Left renal cortex interstitium (tissue), 4 donors: ENCODE measurements around the gene LIN9. TPM values are rescaled to one million over a fixed set of nuclear protein-coding genes. Genes with fewer than 3 reads are reported as not detected.

Experiments used
- DNase-seq, 4 donors: peaks; one replicate each; pipeline ENCODE4 v3.0.0-alpha.2; 2013; ENCODE audit warnings: low read depth in 4 of 4, low spot score in 2 of 4, missing footprints in 1 of 4
- polyA plus RNA-seq, 4 donors: library from polyadenylated mRNA; unstranded; fragments of 120-200 nt; gene quantifications; one replicate each; pipeline ENCODE4 v1.2.1, GENCODE V29; 2013; ENCODE audit not compliant: insufficient read length in 4 of 4

LIN9 gene
- polyA plus RNA-seq, 4 donors, result 9.8 to 11.5 (median 10.9) TPM

DNA sequence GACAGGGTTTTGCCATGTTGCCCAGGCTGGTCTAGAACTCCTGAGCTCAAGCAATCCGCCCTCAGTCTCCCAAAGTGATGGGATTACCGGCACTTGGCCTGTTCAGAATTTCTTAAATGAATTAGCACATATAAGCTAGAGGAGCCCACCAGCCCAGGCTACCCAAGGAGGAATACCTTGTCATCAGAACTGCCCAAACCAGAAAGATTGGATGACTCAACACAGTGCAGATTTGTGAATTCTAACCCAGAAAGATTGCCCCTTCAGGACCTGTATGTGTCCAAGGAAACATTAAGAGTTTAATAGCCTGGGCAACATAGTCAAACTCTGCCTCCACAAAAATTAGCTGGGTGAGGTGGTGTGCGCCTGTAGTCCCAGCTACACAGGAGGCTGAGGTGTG, 14.0 kb upstream of the LIN9 start:
- DNase-seq, result no peak

DNA sequence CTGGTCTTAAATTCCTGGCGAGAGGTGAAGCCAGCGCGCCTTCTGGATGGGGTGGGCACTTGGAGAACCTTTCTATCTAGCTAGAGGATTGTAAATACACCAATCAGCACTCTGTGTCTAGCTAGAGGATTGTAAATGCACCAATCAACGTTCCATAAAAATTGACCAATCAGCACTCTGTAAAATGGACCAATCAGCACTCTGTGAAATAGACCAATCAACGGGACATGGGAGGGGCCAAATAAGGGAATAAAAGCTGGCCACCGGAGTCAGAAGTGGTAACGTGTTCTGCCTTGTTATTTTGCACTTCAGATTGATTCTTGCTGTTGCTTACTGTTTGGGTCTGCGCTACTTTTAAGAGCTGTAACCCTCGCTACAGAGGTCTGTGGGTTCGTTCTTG, 12.0 kb upstream of the LIN9 start:
- DNase-seq, result no peak

DNA sequence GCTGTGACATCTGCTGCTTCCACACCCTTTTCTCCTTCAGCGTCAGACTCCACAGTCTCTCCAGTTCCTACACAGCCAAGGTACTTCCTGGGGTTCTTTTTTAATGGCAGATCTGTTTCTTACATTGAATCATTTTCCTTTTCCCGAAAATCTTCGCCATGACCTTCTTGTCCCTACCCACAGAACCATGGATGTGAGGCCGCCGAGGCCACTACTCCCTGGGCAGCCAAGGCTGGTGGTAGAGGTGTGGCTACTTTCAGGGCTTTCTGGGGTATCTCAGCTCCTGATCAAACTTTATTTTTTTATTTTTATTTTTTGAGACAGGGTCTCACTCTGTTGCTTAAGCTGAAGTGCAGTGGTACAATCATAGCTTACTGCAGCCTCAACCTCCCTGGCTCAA, 9.5 kb upstream of the LIN9 start:
- no peak for DNase-seq

DNA sequence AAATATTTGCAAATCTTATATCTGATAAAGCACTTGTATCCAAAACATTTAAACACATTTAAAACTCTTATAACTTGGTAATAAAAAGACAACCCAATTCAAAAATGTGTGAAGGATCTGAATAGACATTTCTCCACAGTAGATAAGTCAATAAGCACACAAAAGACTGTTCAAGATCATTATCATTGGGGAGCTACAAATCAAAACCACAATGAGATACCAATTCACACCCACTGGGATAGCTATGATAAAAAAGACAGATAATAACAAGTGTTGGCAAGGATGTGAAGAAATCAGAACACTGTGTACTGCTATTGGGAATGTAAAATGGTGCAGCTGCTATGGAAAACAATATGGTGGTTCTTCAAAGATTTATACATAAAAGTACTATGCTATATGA, 5.1 kb upstream of the LIN9 start:
- DNase-seq, result no peak

DNA sequence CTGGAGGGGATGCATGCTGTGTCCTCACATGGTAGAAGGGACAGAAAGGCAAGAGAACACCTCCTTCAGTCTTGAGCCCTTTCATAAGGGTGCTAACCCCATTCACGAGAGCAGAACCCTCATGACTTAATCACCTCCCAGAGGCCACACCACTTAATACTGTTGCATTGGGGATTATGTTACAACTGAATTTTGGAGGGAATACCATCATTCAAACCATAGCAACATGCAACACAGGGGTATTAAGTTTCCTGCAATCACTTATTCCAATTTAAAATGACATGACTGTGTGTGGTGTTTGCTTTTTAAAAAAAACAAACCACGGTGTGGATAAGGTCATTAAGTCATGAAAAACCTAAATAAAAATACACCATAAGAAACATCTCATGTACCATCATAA, 3.1 kb upstream of the LIN9 start:
- DNase-seq, result no peak

DNA sequence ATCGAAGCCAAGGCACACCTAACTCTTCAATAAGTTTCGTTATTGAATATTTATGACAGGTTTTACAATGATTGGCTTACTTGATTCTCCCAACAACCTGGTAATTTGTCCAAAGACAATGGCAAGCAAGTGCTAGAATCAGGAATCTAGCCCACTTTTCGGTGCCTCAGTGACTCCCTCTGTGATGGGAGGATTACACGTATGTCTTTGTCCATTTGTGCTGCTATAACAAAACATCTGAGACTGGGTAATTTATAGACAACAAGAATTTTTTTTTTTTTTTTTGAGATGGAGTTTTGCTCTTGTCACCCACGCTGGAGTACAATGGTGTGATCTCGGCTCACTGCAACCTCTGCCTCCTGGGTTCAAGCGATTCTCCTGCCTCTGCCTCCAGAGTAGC, 2.4 kb upstream of the LIN9 start:
- no peak for DNase-seq

DNA sequence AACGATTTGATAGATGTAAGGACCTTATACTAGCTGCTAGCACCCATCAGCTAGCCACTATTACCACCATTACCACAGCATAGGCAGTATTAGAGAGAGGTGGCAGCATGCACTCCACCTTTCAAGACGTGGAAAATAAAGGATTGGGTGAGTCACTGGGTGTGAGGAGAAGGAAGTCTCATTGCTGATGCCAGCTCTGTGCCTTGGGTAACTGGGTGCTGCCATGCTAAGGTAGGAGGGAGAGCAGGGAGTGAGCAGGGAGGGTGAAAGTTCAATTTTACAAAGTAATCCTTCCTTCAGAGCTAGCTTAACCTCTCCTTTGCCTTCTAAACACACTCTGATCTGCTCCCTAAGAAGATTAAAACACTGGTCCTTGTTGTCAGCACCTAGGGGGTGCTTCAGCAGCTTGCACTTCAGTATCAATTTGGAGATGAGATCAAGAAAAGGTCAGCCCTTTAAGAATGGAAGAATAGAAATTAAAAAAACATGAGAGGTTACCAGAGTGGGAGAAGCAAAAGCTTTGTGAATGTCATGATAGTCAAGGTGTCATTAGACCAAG, 1.8 kb upstream of the LIN9 start:
- DNase-seq, result no peak

DNA sequence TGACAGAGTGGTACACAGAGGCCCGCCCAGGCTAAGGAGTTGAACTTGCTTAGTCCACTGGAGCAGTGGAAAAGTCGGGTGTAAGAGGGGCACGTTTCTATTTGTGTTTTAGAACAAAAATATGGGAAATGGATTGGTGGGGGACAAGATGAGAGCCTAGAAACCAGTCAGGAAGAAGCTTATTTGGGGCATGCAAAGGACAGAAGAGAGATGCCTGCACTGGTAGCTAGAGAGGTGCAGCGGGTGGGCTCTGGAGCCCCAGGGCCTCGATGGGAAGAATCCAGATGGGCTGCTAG, 1.2 kb upstream of the LIN9 start:
- DNase-seq, result no peak

DNA sequence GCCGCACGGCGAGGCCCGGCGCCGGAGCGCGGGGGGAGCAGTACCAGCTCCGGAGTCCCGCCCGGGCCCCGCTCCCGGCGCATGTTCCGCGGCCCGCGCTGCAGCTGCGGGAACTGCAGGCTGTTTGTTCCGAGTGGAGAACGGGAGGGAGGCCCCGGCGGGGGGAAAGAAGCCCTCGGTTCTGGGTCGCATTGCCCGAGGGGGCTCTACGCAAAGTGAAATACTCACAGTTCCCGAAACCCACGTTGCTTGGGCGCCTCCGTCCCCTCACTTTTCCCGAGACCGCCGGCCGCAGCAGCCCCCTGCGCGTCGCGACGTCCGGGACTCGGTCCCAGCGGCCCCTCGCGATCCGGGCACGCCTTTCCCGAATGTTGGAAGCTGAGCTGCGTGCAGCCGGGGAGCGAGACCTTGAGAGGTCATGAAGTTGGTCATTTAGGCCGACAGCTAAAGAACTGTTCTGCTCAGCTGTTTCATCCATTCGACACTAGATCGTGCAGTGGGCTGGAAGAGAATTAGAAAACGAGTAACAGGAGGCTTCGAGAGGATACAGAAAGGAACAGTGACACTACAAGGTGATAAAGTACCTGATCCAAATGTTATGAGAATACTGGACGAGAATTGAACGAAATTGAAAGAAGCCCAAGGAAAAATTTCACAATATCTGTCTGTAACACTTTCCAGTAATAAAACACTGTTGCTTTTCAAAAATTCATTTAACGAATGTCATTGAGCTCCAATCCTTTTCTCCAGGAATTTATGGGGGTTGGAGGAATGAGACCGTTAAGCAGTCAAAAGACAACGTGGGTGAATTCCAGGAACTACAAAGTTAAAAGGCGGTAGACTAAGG, 657 bp upstream of the LIN9 start:
- DNase-seq, result peak in 2 of 4 donors; percentile 24 to 48

DNA sequence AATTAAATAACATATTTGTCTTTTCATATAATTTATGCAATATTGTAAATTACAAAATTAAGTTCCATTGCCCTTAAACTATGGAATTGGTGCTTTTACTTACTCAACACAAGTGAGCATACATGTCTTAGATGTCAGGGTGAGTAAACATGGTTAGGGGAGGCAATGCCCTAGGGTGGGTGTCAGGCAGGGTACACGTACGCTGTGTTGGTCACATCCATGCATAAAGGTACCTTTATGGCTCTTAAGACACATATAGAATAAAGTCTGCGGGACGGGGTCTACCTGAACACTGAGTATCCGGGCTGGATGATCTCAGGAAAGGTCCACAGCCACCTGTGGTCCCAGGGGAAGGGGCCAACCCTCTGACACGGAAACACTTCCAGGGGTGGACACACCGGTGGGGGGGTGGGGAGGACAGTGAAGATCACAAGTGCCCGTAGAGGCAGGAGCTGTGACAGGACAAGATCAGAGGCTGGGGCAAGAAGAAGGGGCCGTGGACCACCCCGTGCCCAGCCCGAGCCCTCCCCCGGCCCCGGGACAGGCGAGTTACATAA, 720 bp downstream of the LIN9 start:
- no peak for DNase-seq

DNA sequence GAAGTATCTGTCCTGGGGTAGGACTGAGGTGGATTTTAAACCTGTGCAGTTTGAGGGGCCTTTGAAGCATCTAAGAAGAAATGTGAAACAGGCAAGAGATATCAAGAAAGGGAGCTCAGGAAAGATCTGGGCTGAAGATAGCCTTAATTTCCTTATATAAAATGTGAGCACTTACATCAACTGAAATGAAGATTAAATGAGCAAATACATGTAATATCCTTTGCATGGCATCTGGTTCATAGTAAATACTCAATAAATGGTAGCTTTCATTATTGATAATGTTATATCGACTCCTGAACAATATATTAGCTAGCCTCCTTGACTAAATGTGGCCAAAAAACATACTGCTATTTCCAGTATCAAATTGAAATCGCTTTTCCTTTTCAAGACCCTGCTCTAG, 2.5 kb downstream of the LIN9 start:
- DNase-seq, result no peak

DNA sequence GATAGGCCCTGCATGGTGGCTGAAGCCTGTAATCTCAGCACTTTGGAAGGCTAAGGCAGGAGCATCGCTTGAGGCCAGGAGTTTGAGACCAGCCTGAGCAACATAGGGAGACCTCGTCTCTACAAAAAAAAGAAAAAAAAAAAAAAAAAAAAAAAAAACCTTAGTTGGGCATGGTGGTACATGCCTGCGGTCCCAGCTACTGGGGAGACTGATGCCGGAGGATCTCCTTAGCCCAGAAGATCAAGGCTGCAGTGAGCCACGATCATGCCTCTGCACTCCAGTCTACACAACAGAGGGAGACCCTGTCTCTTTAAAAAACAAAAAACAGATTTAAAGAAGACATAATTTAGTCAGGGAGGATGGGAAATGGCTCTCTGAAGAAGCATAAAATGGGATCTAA, 3.8 kb downstream of the LIN9 start:
- DNase-seq, result no peak

DNA sequence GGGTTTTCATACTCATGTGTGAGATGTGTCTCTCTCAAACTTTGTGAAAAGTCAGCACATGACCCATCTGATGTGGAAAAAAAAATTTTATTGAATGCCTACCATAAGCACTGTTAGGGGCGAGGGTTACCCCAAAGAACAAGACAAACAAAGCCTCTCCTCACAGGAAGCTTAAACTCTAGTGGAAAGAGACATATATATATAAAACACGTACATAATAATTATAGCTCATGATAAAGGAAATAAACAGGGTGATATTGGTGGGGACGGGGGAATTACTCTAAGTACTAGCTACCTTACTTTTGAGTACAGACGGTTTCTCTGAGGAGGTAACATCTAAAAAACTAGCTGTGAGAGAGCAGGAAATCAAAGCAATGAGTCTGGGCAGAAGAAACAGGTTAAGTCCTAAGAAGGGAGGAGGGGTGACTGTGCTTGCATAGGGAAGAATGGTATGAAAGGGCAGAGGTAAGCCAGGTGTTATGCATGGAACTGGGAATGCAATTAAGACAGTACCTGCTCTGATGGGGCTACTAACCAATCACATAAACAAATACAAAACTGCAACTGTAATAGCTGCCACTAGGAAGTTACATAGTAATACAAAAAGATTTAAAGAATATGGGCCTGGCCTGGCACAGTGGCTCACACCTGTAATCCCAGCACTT, 4.5 kb downstream of the LIN9 start:
- no peak for DNase-seq

DNA sequence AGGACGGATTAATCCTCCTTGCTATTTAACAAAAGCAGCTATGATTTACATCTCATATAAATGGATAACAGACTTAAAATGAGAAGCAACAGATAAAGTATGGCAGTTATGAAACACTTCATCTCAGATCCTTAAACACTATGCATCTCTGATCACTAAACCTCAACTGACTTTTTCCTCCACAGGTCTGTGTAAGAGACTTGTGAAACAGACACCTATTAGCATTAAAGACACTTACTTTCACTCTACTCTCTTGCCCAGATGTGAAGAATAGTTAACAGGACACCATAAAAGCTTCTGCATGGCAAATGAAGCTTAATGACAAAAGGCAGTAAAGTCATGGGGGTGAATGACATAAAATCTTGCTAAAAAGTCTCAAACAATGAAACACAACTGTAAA, 6.2 kb downstream of the LIN9 start:
- no peak for DNase-seq

DNA sequence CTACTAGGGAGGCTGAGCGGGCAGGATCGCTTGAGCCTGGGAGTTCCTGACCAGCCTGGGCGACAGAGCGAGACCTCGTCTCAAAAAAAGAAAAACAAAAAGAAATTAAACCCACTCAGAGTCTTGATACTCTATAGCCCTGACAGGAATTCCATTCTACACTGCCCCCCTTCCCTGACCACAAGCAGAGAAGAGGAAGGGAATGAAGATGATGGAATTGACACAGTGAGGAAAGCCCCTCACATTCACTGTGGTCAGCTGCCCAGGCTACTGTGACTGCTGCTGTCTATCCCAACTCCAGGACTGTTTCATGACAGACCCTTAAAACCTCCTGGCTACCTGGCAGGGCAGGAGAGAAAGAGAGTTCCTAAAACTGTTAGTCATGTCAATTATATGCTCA, 12.1 kb downstream of the LIN9 start:
- no peak for DNase-seq

DNA sequence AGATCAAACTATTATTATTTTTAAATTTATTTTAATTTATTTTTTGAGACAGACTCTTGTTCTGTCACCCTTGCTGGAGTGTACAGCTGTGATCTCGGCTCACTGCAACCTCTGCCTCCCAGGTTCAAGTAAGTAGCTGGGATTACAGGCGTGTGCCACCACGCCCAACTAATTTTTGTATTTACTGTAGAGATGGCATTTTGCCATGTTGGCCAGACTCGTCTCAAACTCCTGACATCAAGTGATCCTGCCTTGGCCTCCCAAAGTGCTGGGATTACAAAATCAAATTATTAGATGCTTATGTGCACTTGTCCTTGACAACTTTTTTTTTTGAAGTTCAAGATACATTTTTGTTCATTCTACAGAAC, 15.4 kb downstream of the LIN9 start:
- DNase-seq, result no peak

DNA sequence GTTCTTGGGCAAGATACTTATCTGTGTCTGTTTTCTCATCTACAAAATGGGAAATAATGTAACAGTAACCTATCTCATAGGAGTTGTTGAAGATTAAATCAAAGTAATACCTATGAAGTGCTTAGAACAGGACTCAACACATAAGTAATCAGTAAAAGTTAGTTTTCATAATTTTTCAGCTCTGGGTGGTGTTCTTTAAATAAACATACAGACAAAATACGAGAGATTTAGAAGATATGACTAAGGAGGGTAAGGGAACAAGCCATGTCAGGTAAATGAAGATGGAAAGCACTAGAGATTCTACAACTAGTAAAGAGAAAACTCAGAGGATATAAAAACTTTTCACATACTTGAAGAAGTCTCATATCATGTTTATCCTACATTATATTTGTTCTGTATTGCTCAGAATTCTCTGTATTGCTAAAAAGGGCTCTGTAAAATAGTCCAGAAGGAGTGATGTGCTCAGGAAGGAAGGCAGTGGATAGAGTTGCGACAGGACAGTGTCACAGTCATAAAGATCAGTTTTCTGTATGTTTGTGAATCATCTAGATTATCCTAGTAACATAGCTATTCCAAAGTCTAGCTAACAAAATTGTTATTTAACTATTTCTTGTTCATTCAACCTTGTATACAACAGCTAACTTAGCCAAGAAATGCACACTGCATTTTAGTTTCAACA, 16.0 kb downstream of the LIN9 start:
- DNase-seq, result no peak

DNA sequence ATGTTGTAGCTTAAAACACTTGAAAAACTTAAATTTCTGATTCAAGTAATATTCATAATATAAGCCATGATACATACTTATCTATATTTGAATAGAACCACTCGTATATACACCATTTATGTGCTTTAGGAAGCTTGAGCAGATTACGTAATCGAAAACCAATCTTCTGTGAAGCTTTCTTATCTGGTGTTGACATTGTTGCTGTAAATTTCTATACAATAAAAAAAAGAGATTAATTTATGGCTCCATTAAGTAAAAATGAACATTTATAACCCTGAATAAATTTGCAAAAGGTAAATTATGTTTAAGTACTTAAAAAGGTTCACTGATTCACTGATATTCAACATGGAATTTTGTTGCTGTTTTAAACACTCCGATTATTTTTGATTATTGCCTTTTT, 21.4 kb downstream of the LIN9 start:
- DNase-seq, result no peak

DNA sequence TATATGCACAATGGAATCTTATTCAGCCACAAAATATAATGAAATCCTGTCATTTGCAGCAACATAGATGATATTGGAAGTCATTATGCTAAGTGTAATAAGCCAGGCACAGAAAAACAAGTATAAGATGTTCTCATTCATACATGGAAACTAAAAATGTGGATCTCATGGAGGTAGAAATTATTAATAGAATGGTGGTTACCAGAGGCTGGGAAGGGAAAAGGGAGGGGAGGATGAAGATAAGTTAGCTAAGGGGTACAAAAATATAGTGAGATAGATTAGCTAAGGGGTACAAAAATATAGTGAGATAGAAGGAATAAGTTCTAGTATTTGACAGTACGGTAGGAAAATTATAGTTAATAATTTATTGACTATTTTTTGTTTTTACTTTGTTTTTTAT, 27.9 kb downstream of the LIN9 start:
- no peak for DNase-seq

DNA sequence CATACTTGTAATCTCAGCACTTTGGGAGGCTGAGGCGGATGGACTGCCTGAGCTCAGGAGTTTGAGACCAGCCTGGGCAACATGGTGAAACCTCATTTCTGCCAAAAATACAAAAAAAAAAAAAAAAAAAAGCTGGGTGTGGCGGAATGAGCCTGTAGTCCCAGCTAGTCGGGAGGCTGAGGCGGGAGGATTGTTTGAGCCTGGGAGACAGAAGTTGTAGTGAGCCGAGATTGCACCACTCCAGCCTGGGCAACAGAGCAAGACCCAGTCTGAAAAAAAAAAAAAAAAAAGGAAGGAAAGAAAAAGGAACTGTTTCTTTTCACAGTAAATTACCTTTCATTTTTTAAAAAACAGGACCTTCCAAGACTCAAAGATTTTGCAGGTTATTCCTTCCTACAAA, 29.5 kb downstream of the LIN9 start:
- DNase-seq, result no peak

DNA sequence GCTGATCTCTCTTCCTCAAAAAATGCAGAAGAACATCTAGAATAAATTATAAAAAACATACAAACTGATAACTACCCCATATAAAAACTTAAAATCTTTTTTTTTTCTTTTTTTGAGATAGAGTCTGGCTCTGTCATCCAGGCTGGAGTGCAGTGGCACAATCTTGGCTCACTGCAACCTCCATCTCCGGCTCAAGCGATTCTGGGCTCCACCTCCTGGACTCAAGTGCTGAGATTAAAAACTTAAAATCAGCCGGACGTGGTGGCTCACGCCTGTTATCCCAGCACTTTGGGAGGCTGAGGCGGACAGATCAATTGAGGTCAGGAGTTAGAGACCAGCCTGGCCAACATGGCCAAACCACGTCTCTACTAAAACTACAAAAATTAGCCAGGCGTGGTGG, 31.1 kb downstream of the LIN9 start:
- DNase-seq, result no peak

DNA sequence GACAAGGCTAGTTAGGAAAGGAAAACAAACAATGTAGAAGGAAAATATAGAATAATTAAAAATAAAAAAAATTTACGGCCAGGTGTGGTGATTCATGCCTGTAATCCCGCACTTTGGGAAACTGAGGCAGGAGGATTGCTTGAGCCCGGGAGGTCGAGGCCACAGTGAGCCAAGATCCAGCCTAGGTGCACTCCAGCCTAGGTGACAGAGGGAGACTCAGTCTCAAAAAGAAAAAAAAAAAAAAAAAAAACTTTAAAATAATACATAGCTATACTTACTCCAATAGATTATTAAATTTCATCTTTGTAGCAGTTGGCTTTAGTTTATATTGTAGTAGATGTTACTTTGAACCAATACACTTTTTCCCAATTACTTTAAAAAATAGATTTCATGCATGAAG, 32.0 kb downstream of the LIN9 start:
- DNase-seq, result no peak
